ENCODE data around the gene WDR27.
"Not testable (repeated sequence)": the region's sequence is repeated elsewhere in the genome, so short reads cannot be mapped to it uniquely, and the experiment has no call there.

WDR27 gene

DNA sequence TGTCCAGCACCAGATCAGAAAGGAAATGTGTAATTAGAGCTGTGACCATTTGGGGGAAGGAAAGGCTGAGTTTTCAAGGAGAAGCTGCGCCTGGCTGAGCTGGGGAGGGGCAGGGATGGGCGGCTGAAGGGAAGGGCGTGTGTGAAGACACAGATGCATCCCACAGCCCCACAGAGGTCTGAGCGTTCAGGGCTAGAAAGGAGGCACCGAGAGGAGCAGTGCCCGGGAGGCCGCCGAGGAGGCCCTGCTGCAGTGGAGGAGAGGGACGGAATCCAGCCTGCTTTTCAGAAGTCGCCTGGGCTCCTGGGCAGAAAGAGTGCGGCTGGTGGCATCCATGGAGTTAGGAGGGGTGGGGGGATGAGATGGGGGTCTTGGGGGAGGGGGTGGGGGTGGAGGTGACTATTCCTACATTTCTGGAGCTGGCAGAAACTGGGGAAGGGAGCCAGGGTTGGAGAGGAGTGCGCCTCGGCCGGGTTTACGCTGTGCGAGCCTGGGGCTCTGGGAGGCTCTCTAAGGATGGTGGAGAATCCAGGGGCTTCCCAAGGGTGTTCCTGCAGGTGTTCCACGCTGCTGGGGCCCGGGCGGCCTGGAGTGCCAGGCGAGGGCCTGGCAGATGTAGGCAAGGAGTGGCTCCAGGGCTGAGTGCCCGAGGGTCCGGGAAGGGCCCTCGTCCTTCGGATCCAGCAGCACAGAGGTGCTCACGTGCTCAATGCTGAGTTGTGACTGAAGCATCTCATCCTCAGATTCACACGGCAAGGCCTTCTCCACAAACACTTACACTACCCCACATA lies 41.8 kb downstream of the WDR27 start:
- FAIRE-seq: no peak

- no peak for FAIRE-seq
These were observed 44.6 kb downstream of the WDR27 start for GRCh38 chr6:169657284-169657610.

DNA sequence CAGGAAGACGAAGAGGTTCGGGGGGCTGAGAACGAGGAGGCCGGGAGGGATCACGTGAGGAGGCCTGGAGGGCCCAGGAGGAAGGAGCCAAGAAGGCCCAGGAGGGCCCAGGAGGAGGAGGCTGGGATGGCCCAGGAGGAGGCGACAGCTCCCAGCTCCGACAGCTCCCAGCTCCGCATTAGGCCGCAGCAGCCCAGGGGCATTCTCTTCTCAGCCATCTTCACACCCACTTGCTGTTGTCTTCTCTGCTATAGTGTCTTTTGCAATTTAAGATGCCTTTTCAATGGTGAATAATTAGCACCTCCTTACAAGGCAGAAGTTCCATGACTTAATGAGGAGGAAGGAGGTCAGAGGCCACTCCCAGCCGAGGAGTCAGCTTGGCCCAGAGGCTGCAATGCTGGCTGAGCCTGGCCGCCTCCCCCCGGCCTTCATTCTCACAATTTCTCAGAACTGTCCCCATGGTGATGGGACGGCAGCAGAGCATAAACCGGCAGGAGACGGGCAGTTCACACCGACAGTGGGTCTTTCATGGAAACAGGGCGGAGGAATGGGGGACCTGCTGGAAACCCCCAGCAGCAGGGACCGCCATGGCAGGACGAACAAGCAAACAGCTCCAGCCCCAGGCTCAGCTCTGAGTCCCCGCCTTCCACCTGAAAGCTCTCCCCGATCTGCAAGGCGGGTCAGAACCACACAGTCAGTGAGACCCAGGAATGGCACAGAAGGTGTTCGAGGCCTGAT lies 45.1 kb downstream of the WDR27 start:
- FAIRE-seq: no peak

DNA sequence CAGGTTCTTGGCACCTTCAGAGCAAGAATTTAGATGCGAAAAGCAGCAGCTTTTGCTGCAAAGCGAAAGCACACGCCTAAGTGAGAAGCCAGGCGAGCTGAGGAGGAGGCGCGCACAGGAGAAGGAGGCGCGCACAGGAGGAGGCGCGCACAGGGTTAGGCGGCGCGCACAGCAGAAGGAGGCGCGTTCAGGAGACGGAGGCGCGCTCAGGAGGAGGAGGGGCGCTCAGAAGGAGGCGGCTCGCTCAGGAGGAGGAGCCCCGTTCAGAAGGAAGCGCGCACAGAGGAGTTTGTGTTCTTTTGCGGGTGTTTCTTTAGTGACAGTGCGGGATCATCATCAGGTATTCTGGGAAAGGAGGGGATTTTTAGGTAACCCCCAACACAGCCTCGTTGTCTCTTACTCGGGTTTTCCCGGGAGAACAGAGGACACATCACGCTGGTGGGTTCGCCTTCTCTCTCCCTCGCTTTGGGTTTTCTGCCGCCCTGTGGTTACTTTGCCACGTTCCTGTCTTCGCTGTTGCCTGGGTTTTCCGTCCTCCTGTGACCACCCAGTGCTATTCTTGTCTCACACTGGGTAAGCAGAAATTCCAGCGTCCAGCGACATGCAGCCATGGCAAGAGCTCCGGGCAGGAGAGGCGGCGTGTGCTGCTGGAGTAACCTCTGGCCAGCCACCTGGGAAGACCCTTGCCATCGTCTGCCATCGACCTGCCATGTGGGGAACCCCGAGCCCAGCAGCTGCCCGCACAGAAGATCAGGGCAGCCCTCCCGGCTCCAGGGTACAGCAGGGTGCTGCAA lies 47.0 kb downstream of the WDR27 start:
- no peak for FAIRE-seq

DNA sequence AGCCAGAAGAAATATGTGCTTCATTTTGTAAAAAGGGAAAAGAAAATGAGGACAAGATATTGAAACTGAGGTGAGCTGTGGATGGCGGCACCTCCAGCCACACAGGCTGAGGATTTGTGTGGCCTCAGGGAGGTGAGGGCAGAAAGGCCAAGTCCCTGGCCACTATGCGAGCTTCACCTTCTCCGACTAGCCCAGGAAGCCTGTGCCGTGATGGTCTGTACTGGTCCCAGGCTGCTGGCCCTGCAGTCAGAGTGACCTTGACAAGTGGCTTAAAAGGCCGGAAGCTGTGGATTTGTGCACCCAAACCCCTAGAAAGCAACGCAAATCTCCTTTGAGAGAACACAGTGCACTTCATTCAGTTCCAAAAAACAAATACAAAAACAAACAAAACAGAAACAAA lies 48.1 kb downstream of the WDR27 start:
- FAIRE-seq: no peak

DNA sequence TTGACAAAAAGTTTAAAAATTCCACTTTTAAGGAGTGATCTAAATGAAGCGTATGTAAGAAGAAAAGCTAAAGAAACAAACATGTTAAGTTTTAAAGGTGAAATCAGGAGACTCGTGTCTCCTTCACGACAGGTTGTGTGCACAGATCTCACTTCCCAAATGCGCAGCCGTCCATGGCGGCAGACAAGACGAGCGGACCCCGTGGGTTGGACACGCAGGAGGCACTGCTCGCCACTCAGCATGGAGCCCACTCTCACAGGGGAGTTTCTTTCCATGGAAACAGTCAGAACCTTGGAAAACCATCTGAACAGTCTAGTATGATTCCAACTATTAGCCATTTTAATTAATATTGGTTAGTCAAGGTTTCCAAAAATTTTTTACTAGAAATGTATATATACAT lies 48.9 kb downstream of the WDR27 start:
- FAIRE-seq: no peak

- FAIRE-seq: no peak
These were observed 50.3 kb downstream of the WDR27 start for GRCh38 chr6:169651498-169651897.

DNA sequence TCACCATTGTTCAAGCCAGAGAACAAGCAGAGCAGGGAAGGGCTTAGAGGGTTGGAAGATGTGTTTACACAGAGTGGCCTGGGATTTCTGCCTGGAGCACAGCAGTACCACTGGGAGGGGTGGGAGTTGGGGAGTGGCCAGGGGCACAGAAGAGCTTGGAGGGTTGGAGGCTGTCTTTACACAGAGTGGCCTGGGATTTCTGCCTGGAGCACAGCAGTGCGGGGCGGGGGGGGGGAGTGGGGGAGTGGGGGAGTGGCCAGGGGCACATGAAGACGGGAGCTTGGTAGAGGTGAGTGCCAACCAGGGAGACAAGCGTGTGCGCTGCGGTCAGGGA lies 50.9 kb downstream of the WDR27 start:
- FAIRE-seq: no peak

DNA sequence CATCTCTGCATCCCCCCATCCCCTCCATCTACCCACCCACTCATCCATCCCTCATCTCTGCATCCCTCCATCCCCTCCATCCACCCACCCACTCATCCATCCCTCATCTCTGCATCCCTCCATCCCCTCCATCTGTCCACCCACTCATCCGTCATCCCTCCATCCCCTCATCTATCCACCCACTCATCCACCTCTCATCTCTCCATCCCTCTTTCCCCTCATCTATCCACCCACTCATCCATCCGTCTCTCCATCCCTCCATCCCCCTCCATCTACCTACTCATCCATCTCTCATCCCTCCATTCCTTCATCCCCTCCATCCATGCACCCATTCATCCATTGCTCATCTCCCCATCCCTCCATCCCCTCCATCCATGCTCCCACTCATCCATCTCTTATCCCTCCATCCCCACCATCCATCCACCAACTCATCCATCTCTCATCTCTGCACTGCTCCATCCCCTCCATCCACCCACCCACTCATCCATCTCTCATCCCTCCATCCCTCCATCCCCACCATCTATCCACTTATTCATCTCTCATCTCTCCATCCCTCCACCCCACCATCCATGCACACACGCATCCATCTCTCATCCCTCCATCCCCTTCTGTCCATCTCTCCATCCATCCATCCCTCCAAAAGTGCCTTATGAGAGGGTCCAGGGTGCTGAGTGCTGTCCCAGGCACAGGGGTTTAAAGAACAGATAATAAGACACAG lies 51.4 kb downstream of the WDR27 start:
- FAIRE-seq: no peak

DNA sequence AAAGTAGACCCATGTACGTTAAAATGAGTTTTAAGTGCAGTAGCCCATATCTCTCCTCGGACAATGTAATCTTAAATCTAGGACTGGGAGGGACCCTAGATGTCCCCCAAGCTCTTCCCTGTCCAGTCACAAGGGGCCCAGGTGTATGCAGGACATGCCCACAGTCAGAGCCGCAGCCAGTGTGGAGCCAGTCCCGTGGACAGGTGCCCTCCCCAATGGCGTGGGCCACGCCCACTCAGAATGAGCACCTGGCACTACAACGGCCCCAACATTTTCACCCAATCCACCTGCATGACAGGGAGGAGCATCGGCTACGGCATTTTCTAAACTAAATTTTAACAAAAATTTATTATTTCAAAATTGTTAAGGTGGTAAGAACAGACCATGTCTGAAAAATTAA lies 53.2 kb downstream of the WDR27 start:
- FAIRE-seq: no peak

DNA sequence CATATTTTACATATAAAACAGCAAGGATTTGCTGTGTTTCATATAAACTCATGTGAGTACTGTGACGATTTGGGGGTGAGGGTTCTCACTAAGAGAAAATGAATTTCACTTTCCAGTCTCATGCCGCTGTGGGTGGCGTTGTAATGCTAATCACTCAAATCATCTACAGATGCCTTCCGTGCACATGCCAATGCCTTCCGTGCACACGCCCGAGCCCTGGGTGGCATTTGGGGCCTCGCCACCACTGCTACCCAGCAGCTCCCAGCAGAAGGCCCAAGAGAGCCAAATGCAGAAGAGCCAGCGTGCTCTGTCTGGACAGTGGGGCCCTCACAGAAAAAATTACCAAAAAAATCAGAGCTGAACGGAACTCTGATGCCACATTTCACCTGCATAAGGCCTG lies 53.7 kb downstream of the WDR27 start:
- FAIRE-seq: no peak

DNA sequence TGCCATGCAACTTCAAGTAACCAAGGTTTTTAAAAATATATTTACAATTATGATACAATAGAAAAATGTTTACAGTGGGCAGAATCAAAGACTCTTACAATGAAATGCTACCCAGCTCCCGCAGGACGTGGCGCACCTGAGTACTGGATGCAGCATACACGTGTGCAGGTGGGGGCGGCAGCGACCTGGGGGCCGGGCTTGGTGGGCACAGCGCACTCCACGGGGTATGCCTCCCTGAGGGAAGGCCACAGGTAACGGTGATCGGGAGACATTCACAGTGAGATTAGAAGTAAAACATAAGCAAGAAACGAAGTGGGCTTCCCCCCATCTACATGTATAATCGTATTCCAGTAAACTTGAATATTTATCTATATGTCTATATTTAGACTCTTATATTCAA lies 54.2 kb downstream of the WDR27 start:
- no peak for FAIRE-seq

DNA sequence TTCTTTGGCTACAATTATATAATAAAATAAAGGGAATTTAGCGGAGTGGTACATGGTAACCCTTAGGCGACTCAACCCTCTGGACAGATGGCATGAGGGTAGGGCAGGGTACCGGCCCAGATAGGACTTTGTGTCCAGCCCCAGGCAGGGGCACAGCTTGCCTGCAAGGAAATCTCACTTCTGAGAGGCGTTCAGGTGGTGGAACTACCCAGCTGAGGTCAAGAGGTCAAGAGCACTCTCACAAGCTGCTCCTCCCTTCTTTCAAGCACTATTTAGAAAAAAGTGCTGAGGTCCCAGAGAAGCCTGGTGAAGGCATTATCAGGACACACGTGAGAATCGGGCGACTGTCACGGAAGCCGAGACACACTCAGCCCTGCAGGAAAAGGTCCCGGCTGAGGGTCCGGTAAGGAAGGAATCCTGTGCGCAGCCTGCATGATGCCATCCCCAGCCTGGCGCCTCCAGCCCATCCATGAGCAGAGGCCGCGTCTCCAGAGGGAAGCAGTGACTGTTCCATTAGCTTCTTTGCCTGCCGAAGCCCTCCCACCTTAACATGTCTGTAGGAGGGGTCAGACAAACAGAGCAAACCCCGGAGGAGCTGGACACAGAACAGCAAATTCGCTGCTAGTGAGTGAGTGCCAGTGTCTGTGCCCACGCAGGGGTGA lies 54.8 kb downstream of the WDR27 start:
- FAIRE-seq: no peak

DNA sequence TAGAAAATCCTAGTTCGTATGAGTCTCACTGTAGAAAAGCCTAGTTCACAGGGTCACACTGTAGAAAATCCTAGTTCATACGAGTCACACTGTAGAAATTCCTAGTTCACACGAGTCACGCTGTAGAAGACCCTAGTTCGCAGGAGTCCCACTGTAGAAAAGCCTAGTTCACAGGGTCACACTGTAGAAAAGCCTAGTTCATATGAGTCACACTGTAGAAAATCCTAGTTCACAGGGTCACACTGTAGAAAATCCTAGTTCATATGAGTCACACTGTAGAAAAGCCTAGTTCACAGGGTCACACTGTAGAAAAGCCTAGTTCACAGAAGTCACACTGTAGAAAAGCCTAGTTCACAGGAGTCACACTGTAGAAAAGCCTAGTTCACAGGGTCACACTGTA lies 56.4 kb downstream of the WDR27 start:
- not testable (repeated sequence) for FAIRE-seq

DNA sequence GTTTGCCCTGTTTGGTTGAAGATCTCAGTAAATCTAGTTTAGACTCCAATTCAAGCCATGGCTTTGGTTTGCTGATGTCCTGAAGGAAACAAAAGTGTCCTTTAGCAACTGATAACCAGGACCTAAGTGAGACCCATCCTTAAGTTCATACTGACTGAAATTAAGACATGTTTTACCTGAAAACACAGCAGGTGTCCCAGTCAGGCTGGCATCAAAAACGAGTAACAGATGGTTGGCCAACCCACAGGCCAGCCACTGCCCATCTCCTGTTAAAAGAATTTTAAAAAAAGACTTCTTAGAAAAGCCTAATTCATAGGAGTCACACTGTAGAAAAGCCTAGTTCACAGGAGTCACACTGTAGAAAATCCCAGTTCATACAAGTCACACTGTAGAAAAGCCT lies 58.3 kb downstream of the WDR27 start:
- no peak for FAIRE-seq

- no peak for FAIRE-seq
These were observed 59.4 kb downstream of the WDR27 start for GRCh38 chr6:169642455-169642854.

DNA sequence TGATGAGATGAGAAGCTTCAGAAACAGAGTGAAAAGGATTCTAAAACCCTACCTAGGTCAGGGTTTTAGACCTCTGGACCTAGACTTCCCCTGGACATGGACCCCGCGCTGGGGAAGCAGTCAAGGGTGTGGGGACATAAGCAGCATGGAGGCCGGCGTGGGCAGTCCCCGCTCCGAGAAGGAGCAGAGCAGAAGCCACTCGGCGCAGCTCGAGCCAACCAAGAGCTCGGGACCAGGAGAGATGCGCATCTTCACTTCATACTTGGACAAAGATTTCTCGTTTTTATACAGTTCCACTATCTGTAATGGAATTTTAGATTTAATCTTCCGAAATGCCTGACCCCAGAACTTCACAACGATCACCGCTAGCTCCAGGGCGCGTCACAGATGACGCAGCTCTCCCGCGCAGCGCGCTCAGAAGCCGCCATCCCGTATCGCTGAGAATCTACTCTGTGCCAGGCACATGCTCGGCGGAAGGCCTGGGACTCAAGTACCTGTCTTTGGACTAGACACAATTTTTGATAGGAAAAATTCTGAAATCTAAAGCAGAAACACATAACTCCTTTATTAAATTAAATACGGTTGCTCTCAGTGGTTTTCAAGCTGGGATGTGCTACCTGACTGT lies 60.3 kb downstream of the WDR27 start:
- FAIRE-seq: no peak

DNA sequence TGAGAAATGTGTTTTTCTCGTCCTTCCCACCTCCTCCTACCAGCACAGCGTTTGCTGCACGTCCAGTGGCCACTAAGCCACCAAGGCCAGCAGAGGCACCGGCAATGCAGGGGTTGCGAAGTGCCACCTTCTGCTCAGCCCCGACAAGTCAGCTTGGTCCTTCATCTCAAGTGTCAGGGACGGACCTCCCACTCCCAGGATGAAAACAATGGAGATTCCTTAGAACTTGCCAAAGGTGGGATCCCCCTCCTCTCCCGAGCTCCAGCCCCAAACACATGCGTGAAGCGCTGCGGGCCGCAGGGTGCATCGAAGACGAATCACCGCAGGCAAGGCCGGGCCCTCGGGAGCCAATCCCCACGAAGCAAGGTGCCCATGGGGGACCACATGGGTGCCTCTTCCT lies 60.8 kb downstream of the WDR27 start:
- no peak for FAIRE-seq

GRCh38 chr6:169640351-169640852 lies 61.4 kb downstream of the WDR27 start:
- no peak for FAIRE-seq

DNA sequence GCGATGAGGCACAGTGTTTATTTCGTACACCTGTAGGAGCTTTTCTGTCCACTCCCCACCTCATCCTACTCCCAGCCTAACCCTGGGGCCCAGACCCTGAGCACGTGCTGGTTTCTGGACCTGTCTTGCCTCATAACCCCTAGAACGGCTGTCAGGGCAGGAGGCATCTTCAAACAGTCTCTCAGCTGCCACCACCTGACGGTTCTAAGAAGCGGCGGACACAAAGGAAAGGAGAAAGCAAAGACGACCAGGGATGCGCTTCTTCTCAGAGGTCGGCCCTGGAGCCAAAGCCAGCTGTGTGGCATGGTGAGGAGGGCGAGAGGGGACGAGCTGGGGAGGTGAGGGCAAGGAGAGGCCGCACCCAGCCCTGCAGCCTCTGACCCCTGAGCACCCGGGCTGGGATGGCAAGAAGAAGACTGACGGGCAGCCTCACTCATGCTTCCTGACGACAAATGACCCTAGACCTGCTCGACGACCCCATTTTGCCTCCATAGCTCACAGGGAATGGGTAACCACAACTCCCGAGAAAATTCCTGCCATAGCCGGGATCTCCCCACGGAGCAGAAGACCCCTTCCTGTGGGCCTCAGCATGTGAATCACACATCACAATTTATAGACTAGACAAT lies 62.1 kb downstream of the WDR27 start:
- no peak for FAIRE-seq

GRCh38 chr6:169638915-169639314 lies 62.9 kb downstream of the WDR27 start:
- FAIRE-seq: no peak

DNA sequence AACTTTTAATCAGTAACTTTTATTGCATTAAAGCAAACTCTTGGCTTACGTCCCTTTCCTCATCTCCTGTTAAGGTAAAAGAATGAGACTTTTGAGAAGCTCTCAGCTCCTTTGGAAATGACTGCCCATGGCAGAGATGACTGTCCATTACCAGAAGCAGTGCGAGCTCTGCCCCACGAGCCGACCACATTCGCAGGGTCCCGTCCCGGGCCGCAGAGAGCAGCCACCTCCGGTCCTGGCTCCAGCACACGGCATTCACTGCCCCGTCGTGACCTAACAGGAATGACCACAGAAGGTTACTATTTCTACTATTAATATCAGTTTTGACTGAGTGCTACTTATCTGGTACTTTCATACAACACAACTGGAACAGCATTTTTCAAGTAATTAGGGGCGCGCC lies 63.4 kb downstream of the WDR27 start:
- FAIRE-seq: no peak
